Right renal cortex interstitium (tissue), 3 donors: ENCODE measurements around the gene LRP6. TPM values are rescaled to one million over a fixed set of nuclear protein-coding genes. Genes with fewer than 3 reads are reported as not detected.

Experiments used
- DNase-seq, 3 donors: peaks; one replicate each; pipeline ENCODE4 v3.0.0-alpha.2; 2013; ENCODE audit warnings: low read depth in 3 of 3, low spot score in 2 of 3
- polyA plus RNA-seq, 3 donors: library from polyadenylated mRNA; unstranded; fragments of 120-200 nt; gene quantifications; one replicate each; pipeline ENCODE4 v1.2.1, GENCODE V29; 2013; ENCODE audit not compliant: insufficient read length in 3 of 3

LRP6 gene
- polyA plus RNA-seq, 3 donors, result 60.3 to 66.9 (median 64.4) TPM

- DNase-seq, result no peak
These were observed 50.4 kb downstream of the LRP6 start for GRCh38 chr12:12216349-12217017.

DNA sequence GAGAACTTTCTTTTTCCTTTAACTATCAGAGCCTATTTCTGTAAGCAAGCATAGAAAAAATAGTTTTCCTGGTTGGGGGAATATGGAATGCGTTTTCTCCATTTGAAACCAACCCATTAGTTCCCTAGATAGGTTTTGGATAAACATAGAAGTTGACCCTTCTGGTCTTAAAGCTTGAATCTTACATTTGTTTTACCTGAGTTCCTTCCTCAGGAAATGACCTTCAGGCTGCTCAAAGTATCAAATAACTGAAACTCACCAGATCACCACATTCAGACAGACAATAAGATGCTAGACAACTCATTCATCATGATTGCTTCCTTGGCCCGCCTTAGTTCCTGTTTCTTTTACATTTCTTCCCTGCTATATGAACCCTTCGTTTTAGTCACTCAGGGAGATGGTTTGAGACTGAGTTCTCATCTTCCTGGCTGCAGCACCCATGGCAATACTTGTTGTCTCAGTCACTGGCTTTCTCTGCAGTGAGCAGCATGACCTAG lies 52.2 kb downstream of the LRP6 start:
- no peak for DNase-seq

GRCh38 chr12:12214201-12214600 lies 52.6 kb downstream of the LRP6 start:
- no peak for DNase-seq

GRCh38 chr12:12212769-12213168 lies 54.1 kb downstream of the LRP6 start:
- no peak for DNase-seq

DNA sequence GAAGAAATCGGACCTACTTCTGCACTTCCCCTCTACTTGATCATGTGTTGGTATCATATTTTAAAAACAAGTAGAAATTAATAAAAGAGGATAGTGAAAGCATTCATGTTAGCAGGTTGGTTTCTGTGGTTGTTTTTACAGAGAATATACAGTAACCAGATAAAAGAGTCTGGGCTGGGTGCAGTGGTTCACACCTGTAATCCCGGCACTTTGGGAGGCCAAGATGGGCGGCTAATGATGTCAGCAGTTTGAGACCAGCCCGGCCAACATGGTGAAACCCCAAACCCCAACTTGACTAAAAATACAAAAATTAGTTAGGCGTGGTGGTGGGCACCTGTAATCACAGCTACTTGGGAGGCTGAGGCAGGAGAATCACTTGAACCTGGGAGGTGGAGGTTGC lies 55.9 kb downstream of the LRP6 start:
- no peak for DNase-seq

GRCh38 chr12:12210416-12210815 lies 56.4 kb downstream of the LRP6 start:
- DNase-seq, result no peak

DNA sequence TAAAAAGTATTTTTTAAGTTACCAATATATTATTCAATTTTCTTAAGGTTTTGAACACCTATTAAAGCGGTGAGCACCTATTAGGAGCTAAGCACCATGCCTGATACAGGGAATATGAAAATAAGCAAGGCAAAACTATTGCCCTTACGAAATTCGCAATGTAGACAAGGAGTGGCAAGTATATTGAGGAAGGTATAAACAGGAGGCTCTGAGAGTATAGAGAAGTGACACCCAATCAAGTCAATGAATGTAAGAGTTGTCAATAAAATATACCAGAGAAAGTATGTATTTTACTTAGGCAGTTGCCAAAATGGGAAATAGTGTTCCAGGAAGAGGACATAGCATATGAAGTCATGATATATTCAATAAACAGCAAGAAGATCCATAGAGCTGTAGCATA lies 57.2 kb downstream of the LRP6 start:
- DNase-seq, result no peak

DNA sequence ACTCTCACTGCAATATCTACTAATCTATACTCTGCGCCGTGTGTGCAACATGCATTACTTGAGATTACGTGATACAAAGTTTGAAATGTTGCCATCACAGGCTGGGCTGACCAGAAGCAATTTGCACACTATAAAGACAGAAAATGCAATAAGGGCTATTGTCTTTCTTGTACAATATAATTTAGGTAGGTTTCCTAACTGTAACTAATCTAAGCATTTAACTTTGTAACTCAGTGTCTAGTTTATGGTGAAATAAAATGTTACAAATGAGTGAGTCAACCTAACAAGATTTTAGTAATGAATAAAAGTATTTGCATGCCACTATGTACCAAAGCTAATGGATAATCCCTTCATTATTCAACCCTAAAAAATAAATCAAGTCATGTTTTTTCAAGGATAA lies 57.8 kb downstream of the LRP6 start:
- no peak for DNase-seq

- DNase-seq, result no peak
These were observed 59.1 kb downstream of the LRP6 start for GRCh38 chr12:12207746-12208145.

GRCh38 chr12:12206776-12207388 lies 60.0 kb downstream of the LRP6 start:
- no peak for DNase-seq

DNA sequence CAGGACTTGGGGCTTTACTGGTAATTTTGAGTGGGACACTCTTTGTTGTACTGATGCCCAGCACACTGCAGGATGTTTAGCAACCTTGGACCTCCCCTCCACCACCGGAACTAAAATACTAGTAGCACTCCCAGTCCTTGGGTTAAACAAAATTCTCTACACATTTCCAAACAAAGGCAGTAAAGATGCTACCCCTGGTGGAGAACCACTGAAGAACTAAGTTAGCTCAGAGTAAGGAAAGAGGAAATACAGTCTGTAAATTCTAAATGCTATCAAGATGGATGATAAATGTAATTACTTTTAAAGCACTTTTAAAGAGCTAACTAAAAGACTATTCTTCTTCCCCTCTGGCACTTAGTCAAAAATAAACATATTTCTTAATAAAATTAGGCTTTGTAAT lies 64.1 kb downstream of the LRP6 start:
- DNase-seq, result no peak

DNA sequence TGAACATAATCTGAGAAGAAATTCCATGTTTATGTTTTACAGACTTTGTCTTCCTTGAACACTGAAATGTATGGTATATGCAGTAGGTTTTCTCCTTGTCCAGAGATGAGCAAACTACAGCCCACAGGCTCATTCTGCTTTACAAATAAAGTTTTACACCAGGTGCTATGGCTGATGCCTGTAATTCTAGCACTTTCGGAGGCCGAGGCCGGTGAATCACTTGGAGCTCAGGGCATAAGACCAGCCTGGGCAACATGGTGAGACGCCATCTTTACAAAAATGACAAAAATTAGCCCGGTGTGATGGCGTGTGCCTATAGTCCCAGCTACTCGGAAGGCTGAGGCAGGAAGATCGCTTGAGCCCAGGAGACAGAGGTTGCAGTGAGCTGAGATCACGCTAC lies 64.7 kb downstream of the LRP6 start:
- DNase-seq, result no peak

DNA sequence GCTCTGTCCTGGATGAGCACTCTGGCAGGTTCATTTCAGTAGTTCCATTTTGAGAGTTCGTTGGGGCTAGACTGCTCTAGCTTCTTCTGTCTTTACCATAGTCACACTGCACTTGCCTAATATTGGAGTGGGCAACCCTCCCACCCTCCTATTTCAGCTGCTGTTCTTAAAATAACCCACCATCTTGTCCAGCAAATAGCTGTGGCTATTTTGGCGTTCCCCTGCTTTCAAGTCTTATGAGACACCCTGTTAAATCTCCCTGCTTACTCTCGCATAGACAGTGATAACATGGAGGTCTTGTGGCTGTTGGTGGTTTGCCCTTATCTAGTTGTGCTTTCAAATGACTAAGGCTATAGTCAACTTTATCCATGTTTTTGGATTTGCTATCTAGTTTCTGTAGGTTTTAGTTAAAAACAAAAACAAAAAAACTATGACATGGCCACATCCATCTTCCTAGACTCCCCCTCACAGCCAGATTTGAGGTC lies 65.5 kb downstream of the LRP6 start:
- DNase-seq, result no peak

DNA sequence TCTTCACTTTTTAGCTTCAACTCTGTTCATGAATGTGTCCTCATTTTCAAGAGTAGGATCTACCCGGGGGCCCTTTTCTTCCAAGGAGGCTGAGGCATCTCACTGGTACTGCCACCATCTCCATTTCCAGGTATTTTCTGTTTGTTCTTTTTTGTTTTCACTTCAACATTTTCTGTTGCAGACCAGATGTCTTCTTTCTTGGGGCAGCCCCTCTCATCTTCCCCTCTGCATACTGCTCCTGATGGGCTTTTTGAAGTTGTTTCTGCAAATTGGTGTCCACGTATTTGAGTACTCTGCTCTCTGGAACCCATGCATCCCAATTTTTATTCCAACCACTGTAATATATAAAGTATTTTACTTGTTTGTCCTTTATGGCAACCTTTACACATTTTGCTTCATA lies 66.5 kb downstream of the LRP6 start:
- no peak for DNase-seq

DNA sequence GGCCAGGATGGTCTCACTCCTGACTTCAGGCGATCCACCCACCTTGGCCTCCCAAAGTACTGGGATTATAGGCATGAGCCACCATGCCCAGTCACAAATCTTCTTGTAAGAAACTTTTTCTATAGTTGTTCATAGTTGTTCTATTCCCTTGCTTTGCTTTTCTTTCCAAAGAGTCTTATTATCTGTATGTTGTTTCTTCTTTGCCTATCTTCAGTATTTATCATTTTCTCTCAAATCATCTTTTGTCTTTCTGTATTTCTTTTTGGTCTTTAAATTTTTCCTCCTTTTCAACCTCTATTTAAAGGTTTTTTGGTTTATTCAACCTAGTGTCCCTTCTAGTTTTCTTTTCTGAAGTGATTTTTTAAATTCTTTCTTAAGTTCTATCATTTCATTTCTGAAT lies 68.7 kb downstream of the LRP6 start:
- DNase-seq, result no peak

DNA sequence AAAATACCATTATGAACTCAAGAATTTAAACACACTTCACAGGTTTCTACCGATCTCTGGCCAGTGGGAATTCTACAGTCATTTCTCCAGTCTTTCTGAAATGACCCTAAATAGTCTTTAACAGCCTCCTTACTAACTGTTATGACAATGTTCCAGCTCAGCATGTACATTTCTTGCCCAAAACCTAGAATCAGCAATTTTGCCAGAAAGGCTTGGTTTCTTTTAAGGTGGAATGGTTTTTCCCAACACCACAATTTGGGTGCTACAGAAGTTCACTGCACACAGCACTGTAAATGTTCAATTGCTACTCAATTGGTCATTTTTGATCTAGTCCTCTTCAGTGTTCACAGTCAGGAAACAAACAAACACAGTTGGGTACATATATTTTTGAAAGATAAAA lies 69.7 kb downstream of the LRP6 start:
- DNase-seq, result no peak

GRCh38 chr12:12195516-12195915 lies 71.3 kb downstream of the LRP6 start:
- DNase-seq, result no peak

GRCh38 chr12:12195081-12195480 lies 71.8 kb downstream of the LRP6 start:
- no peak for DNase-seq

GRCh38 chr12:12194206-12194605 lies 72.6 kb downstream of the LRP6 start:
- DNase-seq, result no peak

- no peak for DNase-seq
These were observed 75.8 kb downstream of the LRP6 start for GRCh38 chr12:12191008-12191407.

DNA sequence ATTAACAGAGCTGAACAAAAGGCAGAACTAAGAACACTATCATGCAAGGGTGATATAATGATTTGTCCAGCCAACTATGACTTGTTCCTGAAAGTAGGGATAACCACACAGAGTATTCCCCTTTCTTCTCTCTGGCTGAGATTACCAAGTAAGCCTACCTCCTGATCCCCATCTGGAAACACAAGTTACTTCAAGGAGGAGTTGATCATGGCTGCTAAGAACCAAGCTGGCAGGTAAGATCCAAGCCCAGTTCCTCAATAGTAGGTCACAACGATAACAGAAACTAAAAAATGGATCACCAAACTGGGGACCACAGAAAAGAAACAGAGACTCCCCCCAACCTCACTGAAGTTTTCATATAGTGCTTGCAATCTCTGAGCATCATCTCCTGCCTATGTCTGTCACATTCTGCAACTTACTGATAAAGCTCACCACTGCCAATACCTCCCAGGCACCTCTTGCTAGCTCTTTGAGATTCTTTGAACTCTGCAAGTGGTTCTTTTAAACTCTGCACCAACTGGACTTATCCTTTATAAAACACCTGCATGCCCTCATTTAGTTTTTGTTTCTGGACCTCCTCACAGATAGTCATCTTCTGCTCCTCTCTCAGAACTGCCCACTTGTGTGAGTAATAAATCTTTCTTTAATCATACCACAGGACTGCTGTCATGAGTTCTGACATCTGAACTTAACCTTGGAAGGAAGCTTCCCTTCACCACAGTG lies 76.6 kb downstream of the LRP6 start:
- no peak for DNase-seq

GRCh38 chr12:12185414-12185813 lies 81.4 kb downstream of the LRP6 start:
- no peak for DNase-seq
